Measurements from ENCODE around the gene USP19. TPM values are rescaled to one million over a fixed set of nuclear protein-coding genes. Genes with fewer than 3 reads are reported as not detected.

The USP19 gene
- total RNA-seq, result 10 to 100 TPM; 21.5 to 66.6 (median 43.6) TPM

GRCh38 chr3:49120438-49121131 lies at the start of gene USP19:
Gene USP19 (minus strand): TSS chr3:49120823. CDS start chr3:49119145, 1,678 bp downstream.
- Histone ChIP-seq H3K4me3 (peak within 1 kb of the TSS; percentile 89 to 99), H3K27ac (peak within 1 kb of the TSS; percentile 93 to 95), H3K4me1 (peaks cover 0 to 12% of the 10 kb centered on the region in 2 donors), H3K36me3 (no peaks in the 10 kb centered on the region), H3K9me3 (no peaks in the 10 kb centered on the region), H3K27me3 (no peaks in the 10 kb centered on the region)
- TF ChIP-seq POLR2A (IDR thresholded peaks at IDR 0.05) (peak; percentile 35 to 88), CTCF (IDR thresholded peaks at IDR 0.05) (peak in 2 of 4 experiments; percentile 11 to 26)
- intact Hi-C loops (cut with DNase I; ENCODE audit: low total_unique reads), result no loop called here
- DNase-seq, result peak; percentile 96 to 97

- Histone ChIP-seq H3K36me3 (no peaks in the 10 kb centered on the region), H3K4me3 (peak overlapping the region; percentile 60 to 99), H3K4me1 (peaks cover 0 to 4% of the 10 kb centered on the region in 2 donors), H3K27ac (peak overlapping the region; percentile 92 to 95), H3K27me3 (no peaks in the 10 kb centered on the region), H3K9me3 (no peaks in the 10 kb centered on the region)
- no peak for TF ChIP-seq POLR2A (IDR thresholded peaks at IDR 0.05)
- no peak for TF ChIP-seq CTCF (IDR thresholded peaks at IDR 0.05)
- intact Hi-C loops (cut with DNase I; ENCODE audit: low total_unique reads), result no loop called here
- DNase-seq, result no peak
These were observed 46.3 kb upstream of the USP19 start for GRCh38 chr3:49166752-49167556.

- intact Hi-C loops (cut with DNase I; ENCODE audit: low total_unique reads), result no loop called here
- Histone ChIP-seq H3K27ac (peak within 1 kb of the TSS; percentile 92 to 95), H3K27me3 (no peaks in the 10 kb centered on the region), H3K4me1 (peaks cover 0 to 4% of the 10 kb centered on the region in 2 donors), H3K36me3 (no peaks in the 10 kb centered on the region), H3K4me3 (peak within 1 kb of the TSS; percentile 60 to 99), H3K9me3 (no peaks in the 10 kb centered on the region)
- TF ChIP-seq CTCF (IDR thresholded peaks at IDR 0.05) (peak in 2 of 4 experiments; percentile 12 to 16), POLR2A (IDR thresholded peaks at IDR 0.05) (peak; percentile 29 to 70)
- DNase-seq, result peak; percentile 76 to 78
These were observed 45.4 kb upstream of the USP19 start, which contains the start of gene CCDC71 for GRCh38 chr3:49165771-49166751. Gene CCDC71 (minus strand): TSS chr3:49166331. CDS start chr3:49164208, 2,123 bp downstream.

- H3K9me3 ChIP-seq, result no peaks in the 10 kb centered on the region
- H3K27me3 ChIP-seq, result no peaks in the 10 kb centered on the region
- intact Hi-C loops (cut with DNase I; ENCODE audit: low total_unique reads), result no loop called here
- no peaks in the 10 kb centered on the region for H3K36me3 ChIP-seq
- peak overlapping the region; percentile 60 to 99 for H3K4me3 ChIP-seq
- peak overlapping the region; percentile 92 to 95 for H3K27ac ChIP-seq
- H3K4me1 ChIP-seq, result no peaks in the 10 kb centered on the region
- TF ChIP-seq POLR2A (IDR thresholded peaks at IDR 0.05) (no peak), CTCF (IDR thresholded peaks at IDR 0.05) (no peak)
- DNase-seq, result no peak
These were observed 44.5 kb upstream of the USP19 start for GRCh38 chr3:49164983-49165720.

Data from uterus (tissue), 4 donors.